ENCODE data around the gene CASP12. TPM values are rescaled to one million over a fixed set of nuclear protein-coding genes. Genes with fewer than 3 reads are reported as not detected.

The CASP12 gene
- total RNA-seq, 2 donors from 2014 or later, result not detected

GRCh38 chr11:104905271-104905670 lies 7.0 kb upstream of the CASP12 start:
- ATAC-seq, result no peak
- H3K27ac Mint-ChIP-seq, result no peak overlapping the region
- peaks cover 5 to 20% of the 10 kb centered on the region in 2 donors for H3K36me3 Mint-ChIP-seq

DNA sequence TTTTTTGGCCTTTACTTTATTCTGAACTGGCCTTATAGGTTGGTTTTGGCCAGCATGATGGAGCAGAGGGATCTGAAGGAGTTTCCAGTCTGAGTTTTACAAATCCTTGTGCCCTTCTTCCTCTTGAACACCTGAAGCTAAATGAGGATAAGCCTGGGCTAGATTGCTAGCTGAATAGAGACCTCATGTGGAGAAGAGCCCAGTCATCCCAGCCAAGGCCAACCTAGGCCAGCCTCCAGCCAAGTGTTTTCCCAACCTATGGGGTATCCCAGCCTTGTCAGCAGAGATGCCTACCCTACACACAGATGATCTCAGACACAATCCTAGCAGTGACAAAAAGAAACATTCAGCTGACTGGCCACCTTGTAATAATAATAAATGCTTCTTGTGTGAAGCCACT lies 966 bp upstream of the CASP12 start:
- peaks cover 8 to 10% of the 10 kb centered on the region in 2 donors for H3K9me3 Mint-ChIP-seq
- H3K27ac Mint-ChIP-seq, result no peak overlapping the region
- DNase-seq (ENCODE audit: low spot score in 2 of 2) (no peak), ATAC-seq (no peak)
- H3K36me3 Mint-ChIP-seq, result peaks cover 5% of the 10 kb centered on the region in 2 donors

More at GRCh38 chr11:104905271-104905670, 7.0 kb upstream of the CASP12 start:
- DNase-seq (ENCODE audit: low spot score in 2 of 2), result no peak
- H3K9me3 Mint-ChIP-seq, result peaks cover 0 to 3% of the 10 kb centered on the region in 2 donors

DNA sequence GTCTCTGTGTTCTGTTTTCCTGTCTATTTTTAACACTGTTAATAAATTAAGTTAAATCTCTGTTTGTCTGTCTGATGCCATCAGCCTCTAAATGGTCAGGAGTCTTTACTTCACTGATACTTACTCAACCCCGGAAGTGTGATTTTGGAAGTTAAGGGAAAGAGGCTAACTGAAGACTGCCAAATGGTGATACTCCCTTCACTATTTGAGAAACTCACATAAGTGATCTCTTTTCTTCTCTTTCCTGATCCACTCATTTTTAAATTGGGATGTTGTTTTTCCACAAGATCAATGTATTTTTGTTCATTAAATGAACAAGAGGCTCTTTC lies 389 bp upstream of the CASP12 start:
- DNase-seq (ENCODE audit: low spot score in 2 of 2), result no peak
- H3K9me3 Mint-ChIP-seq, result peaks cover 8 to 16% of the 10 kb centered on the region in 2 donors
- peak overlapping the region in 1 of 2 donors; percentile 47 for H3K27ac Mint-ChIP-seq
- peaks cover 5% of the 10 kb centered on the region in 2 donors for H3K36me3 Mint-ChIP-seq
- no peak for ATAC-seq

GRCh38 chr11:104895634-104896033 lies 2.6 kb downstream of the CASP12 start:
- ATAC-seq, result no peak
- H3K27ac Mint-ChIP-seq, result no peak overlapping the region
- no peak for DNase-seq (ENCODE audit: low spot score in 2 of 2)
- peaks cover 5 to 16% of the 10 kb centered on the region in 2 donors for H3K9me3 Mint-ChIP-seq
- H3K36me3 Mint-ChIP-seq, result peaks cover 0 to 3% of the 10 kb centered on the region in 2 donors

- peaks cover 5 to 16% of the 10 kb centered on the region in 2 donors for H3K9me3 Mint-ChIP-seq
- no peak overlapping the region for H3K27ac Mint-ChIP-seq
- H3K36me3 Mint-ChIP-seq, result no peaks in the 10 kb centered on the region
- ATAC-seq (no peak), DNase-seq (ENCODE audit: low spot score in 2 of 2) (no peak)
Observed at GRCh38 chr11:104893876-104894275, 4.4 kb downstream of the CASP12 start.

- DNase-seq (ENCODE audit: low spot score in 2 of 2), result no peak
Observed at GRCh38 chr11:104892723-104893511, 5.3 kb downstream of the CASP12 start.

DNA sequence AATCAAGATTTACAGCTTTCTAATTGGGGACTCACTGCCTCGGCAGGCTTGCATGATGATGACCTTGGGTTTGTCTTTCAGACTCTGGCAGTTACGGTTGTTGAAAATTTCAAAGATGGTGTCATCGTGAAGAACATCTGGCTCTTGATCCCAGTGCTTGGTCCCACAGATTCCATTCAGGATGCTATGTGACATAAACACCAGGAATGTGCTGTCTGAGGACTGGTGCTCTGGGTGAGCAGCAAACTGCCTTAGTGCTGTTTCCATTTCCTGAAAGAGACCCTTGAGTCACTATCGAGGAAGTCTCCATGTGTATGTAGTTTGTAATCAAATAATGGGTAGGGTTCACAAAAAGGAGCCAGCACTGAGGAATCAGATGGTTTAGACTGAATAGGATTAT lies 7.1 kb downstream of the CASP12 start:
- peaks cover 5 to 13% of the 10 kb centered on the region in 2 donors for H3K9me3 Mint-ChIP-seq
- DNase-seq (ENCODE audit: low spot score in 2 of 2) (no peak), ATAC-seq (no peak)
- no peak overlapping the region for H3K27ac Mint-ChIP-seq
- H3K36me3 Mint-ChIP-seq, result no peaks in the 10 kb centered on the region

More at GRCh38 chr11:104892723-104893511, 5.3 kb downstream of the CASP12 start:
- peaks cover 5 to 16% of the 10 kb centered on the region in 2 donors for H3K9me3 Mint-ChIP-seq
- H3K36me3 Mint-ChIP-seq, result no peaks in the 10 kb centered on the region
- ATAC-seq, result no peak
- no peak overlapping the region for H3K27ac Mint-ChIP-seq

- Mint-ChIP-seq H3K36me3 (no peaks in the 10 kb centered on the region), H3K27ac (no peak overlapping the region), H3K9me3 (peaks cover 0 to 4% of the 10 kb centered on the region in 2 donors)
- DNase-seq (ENCODE audit: low spot score in 2 of 2) (no peak), ATAC-seq (no peak)
Observed at GRCh38 chr11:104883342-104883741, 14.9 kb downstream of the CASP12 start.

GRCh38 chr11:104881117-104881794 lies 17.0 kb downstream of the CASP12 start:
- ATAC-seq (no peak), DNase-seq (ENCODE audit: low spot score in 2 of 2) (no peak)
- no peaks in the 10 kb centered on the region for H3K36me3 Mint-ChIP-seq
- H3K9me3 Mint-ChIP-seq, result peaks cover 0 to 7% of the 10 kb centered on the region in 2 donors
- no peak overlapping the region for H3K27ac Mint-ChIP-seq

DNA sequence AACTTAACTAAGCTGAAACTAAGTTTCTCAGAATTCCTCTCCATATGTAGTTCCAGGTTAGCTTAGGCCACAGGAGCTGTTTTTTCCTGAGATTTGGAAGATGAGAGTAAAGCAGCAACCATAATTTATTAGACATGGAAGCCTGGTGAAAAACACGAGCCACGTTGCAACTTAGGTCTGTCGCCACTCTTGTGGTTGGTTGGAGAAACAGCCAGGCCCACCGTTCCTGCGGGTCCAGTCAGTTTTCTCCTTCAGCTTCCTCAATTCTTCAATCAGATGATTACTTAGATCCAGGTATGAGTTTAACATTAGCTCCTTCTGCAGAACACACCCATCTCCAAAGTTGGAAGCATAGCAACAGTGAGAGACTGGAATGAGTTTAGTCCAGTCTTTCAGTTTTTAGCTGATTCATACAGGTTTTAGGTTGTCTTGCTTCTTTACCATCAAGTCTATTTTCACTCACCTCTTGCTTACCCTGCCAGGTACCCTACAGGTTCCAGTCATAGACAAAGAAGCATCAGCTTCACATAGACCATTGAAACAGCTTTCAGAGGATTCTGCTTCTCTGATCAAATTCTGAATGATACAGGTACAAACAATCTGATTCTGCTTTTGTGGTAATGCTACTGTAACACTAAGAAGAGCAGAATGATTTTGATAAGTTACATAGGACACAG lies 18.6 kb downstream of the CASP12 start:
- Mint-ChIP-seq H3K9me3 (peaks cover 0 to 11% of the 10 kb centered on the region in 2 donors), H3K27ac (no peak overlapping the region), H3K36me3 (no peaks in the 10 kb centered on the region)
- ATAC-seq, result peak in 1 of 2 donors; percentile 86
- no peak for DNase-seq (ENCODE audit: low spot score in 2 of 2)

GRCh38 chr11:104876861-104877431 lies 21.3 kb downstream of the CASP12 start:
- DNase-seq (ENCODE audit: low spot score in 2 of 2) (no peak), ATAC-seq (peak; percentile 51 to 52)
- Mint-ChIP-seq H3K27ac (peak overlapping the region in 1 of 2 donors; percentile 72), H3K9me3 (peaks cover 0 to 11% of the 10 kb centered on the region in 2 donors), H3K36me3 (no peaks in the 10 kb centered on the region)

- peak in 1 of 2 donors; percentile 22 for ATAC-seq
- H3K27ac Mint-ChIP-seq, result peak overlapping the region in 1 of 2 donors; percentile 72
- DNase-seq (ENCODE audit: low spot score in 2 of 2), result no peak
- no peaks in the 10 kb centered on the region for H3K36me3 Mint-ChIP-seq
- H3K9me3 Mint-ChIP-seq, result peaks cover 0 to 11% of the 10 kb centered on the region in 2 donors
Observed at GRCh38 chr11:104876324-104876723, 21.9 kb downstream of the CASP12 start.

- peaks cover 0 to 7% of the 10 kb centered on the region in 2 donors for H3K9me3 Mint-ChIP-seq
- H3K27ac Mint-ChIP-seq, result no peak overlapping the region
- ATAC-seq (peak; percentile 30 to 39), DNase-seq (ENCODE audit: low spot score in 2 of 2) (peak in 1 of 2 donors; percentile 15)
- H3K36me3 Mint-ChIP-seq, result no peaks in the 10 kb centered on the region
Observed at GRCh38 chr11:104873252-104873651, 25.0 kb downstream of the CASP12 start.

DNA sequence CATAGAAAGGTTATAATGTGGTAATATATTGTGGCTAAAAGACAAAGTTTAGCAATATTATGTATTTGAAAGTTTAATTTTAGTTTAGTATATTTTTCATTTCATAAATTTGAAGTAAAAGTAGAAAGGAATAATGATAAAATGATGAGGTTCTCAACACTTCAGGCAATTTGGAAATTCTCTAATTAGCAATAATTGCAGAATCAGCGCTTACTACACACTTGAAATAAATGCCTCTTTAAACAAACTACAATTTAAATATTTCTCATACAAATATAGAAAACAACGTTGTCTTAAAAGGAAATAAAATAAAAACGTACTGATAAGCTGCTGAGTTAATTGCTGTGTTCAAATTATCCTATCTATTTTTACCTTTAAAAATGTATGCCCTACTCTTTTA lies 25.9 kb downstream of the CASP12 start:
- Mint-ChIP-seq H3K9me3 (peaks cover 0 to 7% of the 10 kb centered on the region in 2 donors), H3K36me3 (no peaks in the 10 kb centered on the region), H3K27ac (no peak overlapping the region)
- ATAC-seq (no peak), DNase-seq (ENCODE audit: low spot score in 2 of 2) (no peak)

DNA sequence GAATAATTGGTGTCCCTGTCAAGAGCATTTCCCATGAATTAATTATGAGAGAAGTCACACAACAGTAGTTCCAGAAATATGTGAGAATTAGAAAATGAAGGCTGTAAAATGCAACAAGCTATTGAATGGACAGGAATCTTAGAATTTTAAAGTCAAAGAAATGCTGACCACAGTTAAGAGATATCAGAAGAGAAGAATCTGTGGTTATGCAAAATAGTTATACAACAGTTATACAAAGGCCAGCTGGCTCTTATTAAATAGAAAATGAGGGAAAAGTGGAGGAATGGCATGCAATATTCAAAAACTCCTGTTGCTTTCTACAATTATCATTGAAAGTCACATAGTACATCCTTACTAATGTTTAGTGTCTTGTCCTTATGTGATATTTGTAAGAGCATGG lies 27.4 kb downstream of the CASP12 start:
- H3K27ac Mint-ChIP-seq, result no peak overlapping the region
- ATAC-seq (no peak), DNase-seq (ENCODE audit: low spot score in 2 of 2) (no peak)
- H3K9me3 Mint-ChIP-seq, result peaks cover under 1 to 5% of the 10 kb centered on the region in 2 donors
- H3K36me3 Mint-ChIP-seq, result no peaks in the 10 kb centered on the region

DNA sequence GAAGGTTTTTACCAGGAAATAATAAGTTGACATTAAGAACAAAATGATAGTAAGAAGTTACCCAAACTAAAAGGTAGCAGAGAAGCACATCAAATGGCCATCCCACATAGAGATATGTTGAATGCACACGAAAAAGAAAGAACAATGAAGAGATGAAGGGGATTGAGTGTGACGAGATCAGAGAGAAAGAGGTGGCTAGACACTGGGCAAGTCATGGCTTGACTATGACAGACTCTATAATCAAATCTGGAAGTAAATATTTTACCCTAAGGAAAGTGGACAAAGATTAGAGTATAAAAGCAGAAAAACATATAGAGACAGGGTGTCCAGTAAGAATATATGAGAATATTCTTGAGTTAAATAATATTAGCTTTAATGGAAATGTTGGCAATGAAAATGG lies 31.4 kb downstream of the CASP12 start:
- Mint-ChIP-seq H3K9me3 (peaks cover 11 to 12% of the 10 kb centered on the region in 2 donors), H3K27ac (no peak overlapping the region), H3K36me3 (no peaks in the 10 kb centered on the region)
- no peak for DNase-seq (ENCODE audit: low spot score in 2 of 2)
- ATAC-seq, result no peak
